GM21367 (cell line): Measurements from ENCODE around the gene NFATC4.
A peak's percentile ranks its signal among the peaks of the same experiment; 100 is the strongest.
"Not testable (repeated sequence)": the region's sequence is repeated elsewhere in the genome, so short reads cannot be mapped to it uniquely, and the experiment has no call there.

ENCODE experiments used
- ATAC-seq: cut with Tn5 transposase; IDR thresholded peaks from one replicate; pipeline ENCODE4 v1.9.1; 2021; ENCODE audit not compliant: unreplicated experiment

NFATC4 gene

GRCh38 chr14:24338843-24339242 lies 29.1 kb upstream of the NFATC4 start:
- ATAC-seq = no peak

- ATAC-seq = peak; percentile 86
Measured at GRCh38 chr14:24339284-24340151, 28.5 kb upstream of the NFATC4 start, which contains the start of gene RIPK3. Gene RIPK3 (minus strand): TSS chr14:24339991. CDS start chr14:24339826, 165 bp downstream.

- no peak for ATAC-seq
Measured at GRCh38 chr14:24340606-24341005, 27.4 kb upstream of the NFATC4 start.

- no peak for ATAC-seq
Measured at GRCh38 chr14:24342889-24343288, 25.1 kb upstream of the NFATC4 start.

- no peak for ATAC-seq
Measured at GRCh38 chr14:24343795-24344660, 24.0 kb upstream of the NFATC4 start.

- ATAC-seq = no peak
Measured at GRCh38 chr14:24347134-24347533, 20.9 kb upstream of the NFATC4 start.

GRCh38 chr14:24348186-24348585 lies 19.8 kb upstream of the NFATC4 start:
- ATAC-seq = no peak

- no peak for ATAC-seq
Measured at GRCh38 chr14:24349742-24350141, 18.2 kb upstream of the NFATC4 start.

- no peak for ATAC-seq
Measured at GRCh38 chr14:24351517-24351916, 16.5 kb upstream of the NFATC4 start.

- no peak for ATAC-seq
Measured at GRCh38 chr14:24353559-24354481, 14.2 kb upstream of the NFATC4 start.

- not testable (repeated sequence) for ATAC-seq
Measured at GRCh38 chr14:24354482-24354825, 13.5 kb upstream of the NFATC4 start.

GRCh38 chr14:24355009-24355408 lies 13.0 kb upstream of the NFATC4 start:
- ATAC-seq = no peak

GRCh38 chr14:24356208-24356607 lies 11.8 kb upstream of the NFATC4 start:
- no peak for ATAC-seq

GRCh38 chr14:24360281-24360680 lies 7.7 kb upstream of the NFATC4 start:
- ATAC-seq = no peak

GRCh38 chr14:24361326-24361725 lies 6.7 kb upstream of the NFATC4 start:
- ATAC-seq = no peak

- ATAC-seq = no peak
Measured at GRCh38 chr14:24362241-24362960, 5.6 kb upstream of the NFATC4 start.

GRCh38 chr14:24363401-24363800 lies 4.6 kb upstream of the NFATC4 start:
- ATAC-seq = no peak

- ATAC-seq = no peak
Measured at GRCh38 chr14:24364841-24365240, 3.1 kb upstream of the NFATC4 start.

GRCh38 chr14:24365600-24366412 lies 2.2 kb upstream of the NFATC4 start:
- ATAC-seq = no peak

GRCh38 chr14:24366413-24366720 lies 1.6 kb upstream of the NFATC4 start:
- ATAC-seq = peak; percentile 50
